Activated T-helper 2 cell treated with anti-CD3 and anti-CD28 coated beads, Interferon-gamma antibody, Interleukin-2, Interleukin-4, amounts not matched to agents 10 μg/mL and 5 μg/mL and 100 μg/mL, durations not matched to agents 14 hours and 24 hours and 36 hours (primary cell): ENCODE data around the gene TEAD1. TPM values are rescaled to one million over a fixed set of nuclear protein-coding genes. Genes with fewer than 3 reads are reported as not detected.

ENCODE experiments used
- DNase-seq: peaks from one replicate; pipeline ENCODE4 v3.0.0; 2021; ENCODE audit warnings: low spot score
- H3K27ac Mint-ChIP-seq: one replicate; pipeline ENCODE4 v1.8.0; 2021; ENCODE audit warnings: mixed read lengths
- H3K27me3 Mint-ChIP-seq: one replicate; pipeline ENCODE4 v1.8.0; 2021; ENCODE audit warnings: low read depth, mixed read lengths
- H3K36me3 Mint-ChIP-seq: one replicate; pipeline ENCODE4 v1.8.0; 2021; ENCODE audit warnings: low read depth, mixed read lengths
- H3K4me1 Mint-ChIP-seq: one replicate; pipeline ENCODE4 v1.8.0; 2021; ENCODE audit warnings: low read depth, mixed read lengths
- H3K4me3 Mint-ChIP-seq: one replicate; pipeline ENCODE4 v1.8.0; 2021; ENCODE audit warnings: low read depth, mild to moderate bottlenecking, moderate library complexity, mixed read lengths
- H3K9me3 Mint-ChIP-seq: one replicate; pipeline ENCODE4 v1.8.0; 2021; ENCODE audit warnings: mixed read lengths
- intact Hi-C: fragments of 100-400 bp; cut with micrococcal nuclease; formaldehyde crosslinking; loops from one replicate; pipeline ENCODE4 v1.15.1; 2023
- total RNA-seq: library from RNA; stranded (reverse); gene quantifications from 2 replicates; pipeline ENCODE4 v1.2.3, GENCODE V29; 2022

TEAD1 gene
- total RNA-seq, 1 donor from 2014 or later: 1.3 TPM

DNA sequence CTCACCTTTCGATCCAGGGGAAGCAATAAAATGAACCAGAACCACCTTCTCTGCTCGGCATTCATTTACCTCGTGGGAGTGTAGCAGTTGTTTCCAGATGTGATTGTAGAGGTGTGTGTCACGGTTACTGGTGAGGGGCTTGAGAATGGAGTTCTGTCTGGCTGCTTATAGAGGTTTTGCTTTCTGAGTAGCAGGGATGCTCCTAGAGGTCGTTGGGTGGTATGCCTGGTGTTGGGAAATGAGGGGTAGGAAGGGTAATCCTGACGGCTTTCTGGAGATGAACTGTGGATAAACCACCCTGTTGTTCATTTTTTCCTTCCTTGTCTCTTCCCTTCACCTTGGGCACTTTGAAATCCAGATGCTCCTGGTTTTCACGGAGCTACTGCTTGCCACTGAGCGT is 8.1 kb downstream of the TEAD1 start:
- Mint-ChIP-seq H3K27ac (no peak overlapping the region), H3K36me3 (no peaks in the 10 kb centered on the region), H3K27me3 (peaks cover 88% of the 10 kb centered on the region), H3K9me3 (no peaks in the 10 kb centered on the region), H3K4me3 (no peak overlapping the region), H3K4me1 (peaks cover 3% of the 10 kb centered on the region)
- DNase-seq: no peak
- intact Hi-C loops: no loop called here

DNA sequence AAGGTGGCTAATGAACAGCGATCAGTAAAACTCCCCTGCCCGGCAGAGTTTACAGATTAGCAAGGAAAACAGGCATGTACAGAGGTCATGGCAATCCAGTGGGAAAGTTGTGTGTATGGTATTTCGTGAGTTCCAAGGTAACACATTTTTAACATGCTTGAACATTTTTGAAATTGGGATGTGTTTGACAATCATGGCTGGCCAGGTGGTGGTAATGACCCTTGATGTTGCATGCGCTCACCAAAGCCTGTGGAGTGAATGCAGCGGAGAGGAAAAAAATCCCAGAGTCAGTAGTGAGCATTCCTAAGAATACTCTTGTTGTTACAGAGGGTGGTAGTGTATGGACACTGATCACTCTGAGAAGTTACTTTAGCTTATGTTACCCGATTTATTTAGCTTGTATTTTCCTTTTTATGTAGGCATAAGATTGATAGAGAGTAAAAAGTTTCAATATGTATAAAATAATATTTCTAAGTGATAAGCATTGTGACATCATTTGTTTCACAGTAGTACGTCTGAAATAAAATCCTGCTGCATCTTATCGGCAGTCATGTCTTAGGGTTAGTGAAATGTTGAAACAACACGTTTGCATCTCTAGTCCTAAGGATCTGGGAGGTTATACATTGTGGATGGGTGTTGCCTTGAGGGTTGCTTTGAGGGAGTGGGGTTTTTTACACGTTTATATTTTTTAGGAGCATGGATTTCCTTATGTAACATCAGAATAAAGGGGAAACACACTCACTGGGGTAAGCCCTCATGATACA is 8.7 kb downstream of the TEAD1 start:
- Mint-ChIP-seq H3K27ac (no peak overlapping the region), H3K4me1 (peaks cover 3% of the 10 kb centered on the region), H3K9me3 (no peaks in the 10 kb centered on the region), H3K27me3 (peaks cover 88% of the 10 kb centered on the region), H3K36me3 (no peaks in the 10 kb centered on the region), H3K4me3 (no peak overlapping the region)
- intact Hi-C loops: no loop called here
- no peak for DNase-seq

DNA sequence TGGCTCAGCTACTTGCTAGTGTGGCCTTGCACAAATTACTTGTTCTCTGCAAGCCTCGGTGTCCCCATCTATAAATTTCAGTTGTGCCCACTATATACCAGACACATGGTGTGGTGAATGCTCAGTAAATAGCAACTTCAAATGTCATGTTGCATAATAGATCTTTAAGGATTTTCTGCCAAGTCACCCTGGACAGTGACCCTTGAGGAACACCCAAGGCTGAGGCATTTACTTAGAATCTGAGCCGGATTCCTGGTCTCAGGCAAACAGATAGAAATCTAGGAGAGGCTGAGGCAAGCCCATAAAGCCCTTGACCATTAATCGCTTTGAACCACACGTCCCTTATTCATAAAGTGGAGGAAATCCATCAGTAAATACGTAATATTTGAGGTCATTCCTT is 9.7 kb downstream of the TEAD1 start:
- H3K36me3 Mint-ChIP-seq: no peaks in the 10 kb centered on the region
- no peak overlapping the region for H3K27ac Mint-ChIP-seq
- H3K4me3 Mint-ChIP-seq: no peak overlapping the region
- intact Hi-C loops: no loop called here
- H3K27me3 Mint-ChIP-seq: peaks cover 86% of the 10 kb centered on the region
- H3K9me3 Mint-ChIP-seq: no peaks in the 10 kb centered on the region
- no peak for DNase-seq
- H3K4me1 Mint-ChIP-seq: peaks cover 3% of the 10 kb centered on the region

DNA sequence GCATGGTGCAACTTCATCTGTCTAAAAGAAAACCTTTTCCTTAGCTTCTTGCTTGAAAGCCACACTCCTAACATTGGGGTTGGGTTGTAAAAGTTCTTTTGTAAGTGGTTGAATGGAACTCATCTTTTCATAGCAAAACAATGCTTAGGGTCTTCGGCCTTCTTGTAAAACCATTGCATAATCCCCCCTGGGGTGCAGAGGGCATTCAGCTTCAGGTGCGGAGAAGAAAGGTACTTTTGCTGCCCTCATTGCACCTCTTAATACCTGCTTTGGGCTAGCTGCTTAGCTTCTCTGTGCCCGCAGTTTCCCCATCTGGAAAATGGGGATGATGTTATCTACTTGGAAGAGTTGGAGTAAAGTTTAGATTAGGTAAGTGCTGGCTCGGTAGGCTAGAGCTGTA is 10.1 kb downstream of the TEAD1 start:
- DNase-seq: no peak
- H3K4me1 Mint-ChIP-seq: peaks cover 3% of the 10 kb centered on the region

DNA sequence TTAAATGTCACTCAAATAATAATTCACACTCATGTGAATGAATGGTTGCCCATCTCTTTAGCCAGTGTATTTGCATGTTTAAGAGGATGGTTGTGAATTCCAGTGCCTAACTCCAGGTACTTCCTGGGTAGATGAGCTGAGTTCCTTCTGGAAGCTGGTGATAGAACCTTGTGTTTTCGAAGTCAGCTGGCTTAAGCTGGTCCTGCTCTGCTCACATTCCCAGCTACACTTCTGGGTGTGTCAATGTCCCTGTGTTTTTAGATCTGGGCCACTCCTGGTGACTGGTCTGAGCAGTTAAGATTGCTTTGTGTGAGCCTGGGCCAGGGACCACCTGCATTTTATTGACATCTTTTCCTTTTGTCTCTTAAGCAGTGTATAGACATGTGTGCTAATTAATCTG is 10.6 kb downstream of the TEAD1 start:
- DNase-seq: no peak
- Mint-ChIP-seq H3K36me3 (no peaks in the 10 kb centered on the region), H3K4me1 (peaks cover 3% of the 10 kb centered on the region), H3K9me3 (no peaks in the 10 kb centered on the region), H3K4me3 (no peak overlapping the region), H3K27me3 (peaks cover 81% of the 10 kb centered on the region), H3K27ac (no peak overlapping the region)
- intact Hi-C loops: no loop called here

More for the DNA sequence above, 10.1 kb downstream of the TEAD1 start:
- Mint-ChIP-seq H3K4me3 (no peak overlapping the region), H3K27me3 (peaks cover 86% of the 10 kb centered on the region), H3K27ac (no peak overlapping the region), H3K36me3 (no peaks in the 10 kb centered on the region), H3K9me3 (no peaks in the 10 kb centered on the region)
- intact Hi-C loops: no loop called here

DNA sequence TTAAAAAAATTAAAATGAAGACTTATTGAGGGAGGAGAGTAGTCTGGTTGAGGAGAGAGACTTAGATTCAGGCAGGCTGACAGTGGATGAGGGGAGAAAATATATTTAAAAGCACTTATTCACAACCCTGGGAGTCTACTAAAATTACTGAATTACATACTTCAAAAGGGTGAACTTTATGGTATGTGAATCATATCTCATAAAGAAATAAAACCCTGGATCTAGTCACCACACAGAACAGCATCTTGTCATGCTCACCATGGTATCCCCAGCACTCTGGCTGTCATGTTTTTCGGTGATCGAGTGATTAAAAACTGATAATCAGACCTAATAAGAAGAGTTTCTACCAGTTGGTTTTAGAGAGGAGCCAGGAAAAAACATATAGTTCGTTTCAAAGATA is 11.0 kb downstream of the TEAD1 start:
- Mint-ChIP-seq H3K9me3 (no peaks in the 10 kb centered on the region), H3K27me3 (peaks cover 79% of the 10 kb centered on the region), H3K36me3 (no peaks in the 10 kb centered on the region), H3K27ac (no peak overlapping the region), H3K4me1 (peaks cover 3% of the 10 kb centered on the region), H3K4me3 (no peak overlapping the region)
- intact Hi-C loops: no loop called here
- no peak for DNase-seq

GRCh38 chr11:12686246-12687060 is 12.2 kb downstream of the TEAD1 start:
- no peaks in the 10 kb centered on the region for H3K4me1 Mint-ChIP-seq
- intact Hi-C loops: no loop called here
- no peaks in the 10 kb centered on the region for H3K36me3 Mint-ChIP-seq
- H3K27ac Mint-ChIP-seq: no peak overlapping the region
- H3K27me3 Mint-ChIP-seq: peaks cover 80% of the 10 kb centered on the region
- H3K4me3 Mint-ChIP-seq: no peak overlapping the region
- no peak for DNase-seq
- no peaks in the 10 kb centered on the region for H3K9me3 Mint-ChIP-seq

DNA sequence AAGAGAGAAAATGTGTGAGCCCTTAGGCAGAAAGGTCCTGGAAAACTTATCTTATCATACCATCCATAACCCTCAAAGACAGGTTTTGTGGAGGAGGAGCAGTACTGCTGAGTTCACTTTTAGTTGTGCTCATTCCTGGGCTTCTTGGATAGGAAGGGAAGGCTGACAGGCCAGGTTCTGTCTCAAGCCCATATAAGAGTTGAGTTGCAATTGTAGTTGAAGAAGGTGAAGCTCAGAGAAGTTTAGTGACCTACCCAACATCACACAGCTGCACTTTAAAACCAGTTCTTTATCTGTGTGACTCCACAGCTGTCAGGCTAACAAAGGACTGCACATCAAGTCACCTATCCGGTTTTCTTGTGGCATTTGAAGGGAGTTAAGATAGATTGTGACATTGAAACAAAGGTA is 13.0 kb downstream of the TEAD1 start:
- no peaks in the 10 kb centered on the region for H3K36me3 Mint-ChIP-seq
- no peak for DNase-seq
- no peak overlapping the region for H3K27ac Mint-ChIP-seq
- peaks cover 75% of the 10 kb centered on the region for H3K27me3 Mint-ChIP-seq
- no peaks in the 10 kb centered on the region for H3K9me3 Mint-ChIP-seq
- H3K4me3 Mint-ChIP-seq: no peak overlapping the region
- intact Hi-C loops: no loop called here
- H3K4me1 Mint-ChIP-seq: no peaks in the 10 kb centered on the region

GRCh38 chr11:12687740-12688139 is 13.5 kb downstream of the TEAD1 start:
- DNase-seq: no peak
- Mint-ChIP-seq H3K4me3 (no peak overlapping the region), H3K27me3 (peaks cover 72% of the 10 kb centered on the region), H3K27ac (no peak overlapping the region), H3K36me3 (no peaks in the 10 kb centered on the region), H3K4me1 (no peaks in the 10 kb centered on the region), H3K9me3 (no peaks in the 10 kb centered on the region)
- intact Hi-C loops: no loop called here

DNA sequence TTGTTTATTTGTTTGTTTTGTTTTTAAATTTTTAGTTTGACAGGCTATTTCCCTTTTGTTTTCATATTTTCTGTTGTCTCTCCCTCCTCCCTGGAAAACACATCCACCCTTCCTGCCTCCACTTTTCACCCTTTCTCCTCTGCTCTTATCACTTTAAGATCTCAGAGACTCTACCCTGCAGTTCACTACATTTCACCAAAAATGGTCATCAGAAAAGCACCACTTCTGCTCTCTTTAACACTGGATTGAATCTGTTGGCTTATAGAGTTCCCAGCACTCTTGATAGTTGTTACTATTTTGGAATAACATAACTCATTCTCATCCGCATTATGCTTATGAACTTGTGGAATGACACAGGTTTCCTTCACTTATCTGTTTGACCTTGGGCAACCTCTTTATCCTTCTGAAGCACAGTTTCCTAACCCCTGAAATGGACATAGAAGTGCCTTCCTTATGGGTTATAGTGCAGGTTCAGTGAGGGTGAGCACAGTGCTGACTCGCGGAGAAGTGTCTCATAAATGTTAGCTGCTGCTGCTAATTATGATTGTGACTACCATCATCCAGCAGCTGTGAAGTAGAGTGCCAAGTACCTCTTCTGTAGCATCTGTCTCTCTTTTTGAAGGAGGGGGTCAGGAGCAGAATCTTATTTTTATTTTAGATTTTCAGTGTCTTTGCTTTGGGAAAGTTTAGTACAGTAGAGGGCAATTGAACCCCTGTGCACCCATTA is 15.0 kb downstream of the TEAD1 start:
- no peak for DNase-seq
- no peak overlapping the region for H3K27ac Mint-ChIP-seq
- H3K9me3 Mint-ChIP-seq: no peaks in the 10 kb centered on the region
- H3K4me1 Mint-ChIP-seq: peaks cover 7% of the 10 kb centered on the region
- H3K27me3 Mint-ChIP-seq: peaks cover 73% of the 10 kb centered on the region
- no peaks in the 10 kb centered on the region for H3K36me3 Mint-ChIP-seq
- intact Hi-C loops: no loop called here
- no peak overlapping the region for H3K4me3 Mint-ChIP-seq

DNA sequence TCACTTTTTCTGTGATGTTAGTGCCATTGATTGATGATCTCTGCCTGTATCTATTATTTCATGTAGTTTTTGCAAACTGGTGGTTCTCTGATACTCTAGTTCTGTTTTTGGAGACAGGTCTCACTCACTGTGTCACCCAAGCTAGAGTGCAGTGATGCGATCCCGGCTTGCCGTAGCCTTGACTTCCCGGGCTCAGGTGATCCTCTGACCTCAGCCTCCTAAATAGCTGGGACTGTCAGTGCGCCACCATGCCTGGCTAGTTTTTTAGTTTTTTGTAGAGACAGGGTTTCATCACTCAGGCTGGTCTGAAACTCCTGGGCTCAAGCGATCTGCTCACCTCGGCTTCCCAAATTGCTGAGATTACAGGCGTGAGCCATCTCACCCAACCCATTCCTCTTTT is 16.4 kb downstream of the TEAD1 start:
- Mint-ChIP-seq H3K9me3 (no peaks in the 10 kb centered on the region), H3K4me1 (peaks cover 7% of the 10 kb centered on the region), H3K4me3 (no peak overlapping the region), H3K27ac (no peak overlapping the region), H3K36me3 (no peaks in the 10 kb centered on the region), H3K27me3 (peaks cover 70% of the 10 kb centered on the region)
- intact Hi-C loops: no loop called here
- DNase-seq: no peak

DNA sequence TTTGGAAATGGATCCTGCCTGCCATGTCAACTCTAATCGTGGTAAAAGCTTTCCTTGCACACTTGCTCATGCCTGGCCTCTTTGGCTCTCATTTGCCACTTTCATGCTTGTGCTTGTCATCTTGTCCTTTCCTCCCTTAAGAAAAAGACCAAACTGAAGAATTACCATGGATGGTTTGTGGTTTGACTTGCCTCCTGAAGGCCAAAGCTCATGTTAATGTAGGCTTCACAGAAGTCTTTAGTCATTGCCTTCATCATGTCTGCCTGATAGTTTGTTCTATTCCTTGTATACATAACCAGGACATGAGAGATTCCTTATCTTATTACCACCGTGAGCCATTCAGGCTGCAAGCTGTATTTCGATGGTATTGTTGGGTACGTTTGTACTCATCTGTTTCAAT is 17.3 kb downstream of the TEAD1 start:
- Mint-ChIP-seq H3K27ac (no peak overlapping the region), H3K36me3 (no peaks in the 10 kb centered on the region), H3K9me3 (no peaks in the 10 kb centered on the region), H3K27me3 (peaks cover 73% of the 10 kb centered on the region), H3K4me3 (no peak overlapping the region), H3K4me1 (peaks cover 7% of the 10 kb centered on the region)
- intact Hi-C loops: no loop called here
- no peak for DNase-seq
